NCI-H1105 treated with DMSO at 0.1 percent for 48 hours (cell line): ENCODE data around the gene CCBE1.

ENCODE experiments used
- DNase-seq: peaks from one replicate; lab custom pipeline; 2025; lab: John Stamatoyannopoulos, UW

CCBE1 gene

DNA sequence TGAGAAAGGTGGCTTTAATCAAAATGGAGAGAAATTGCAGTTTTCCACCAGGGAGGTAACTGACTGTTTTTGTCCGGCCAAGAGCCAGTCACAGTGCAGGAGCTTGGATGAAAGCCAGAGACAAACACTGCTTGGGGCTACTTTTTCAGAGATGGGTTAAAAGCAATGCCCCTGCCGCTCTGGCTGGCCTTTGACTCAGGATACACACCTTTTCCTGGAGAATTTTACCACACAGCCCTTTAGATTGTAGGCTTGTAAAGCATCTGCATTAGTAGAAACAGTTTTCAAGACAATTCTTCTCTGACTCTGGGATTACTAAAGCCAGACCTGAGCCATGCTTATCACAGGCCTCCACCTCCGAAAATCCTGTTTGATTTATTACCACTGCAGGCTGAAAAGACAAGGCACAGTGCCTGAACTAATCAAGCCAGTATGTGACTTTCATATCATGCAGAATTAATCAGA is 79.7 kb downstream of the CCBE1 start:
- no peak for DNase-seq

GRCh38 chr18:59616501-59616900 is 80.7 kb downstream of the CCBE1 start:
- DNase-seq: no peak

GRCh38 chr18:59613903-59614302 is 83.3 kb downstream of the CCBE1 start:
- DNase-seq: no peak

- no peak for DNase-seq
These were observed 84.8 kb downstream of the CCBE1 start for GRCh38 chr18:59612381-59612780.

DNA sequence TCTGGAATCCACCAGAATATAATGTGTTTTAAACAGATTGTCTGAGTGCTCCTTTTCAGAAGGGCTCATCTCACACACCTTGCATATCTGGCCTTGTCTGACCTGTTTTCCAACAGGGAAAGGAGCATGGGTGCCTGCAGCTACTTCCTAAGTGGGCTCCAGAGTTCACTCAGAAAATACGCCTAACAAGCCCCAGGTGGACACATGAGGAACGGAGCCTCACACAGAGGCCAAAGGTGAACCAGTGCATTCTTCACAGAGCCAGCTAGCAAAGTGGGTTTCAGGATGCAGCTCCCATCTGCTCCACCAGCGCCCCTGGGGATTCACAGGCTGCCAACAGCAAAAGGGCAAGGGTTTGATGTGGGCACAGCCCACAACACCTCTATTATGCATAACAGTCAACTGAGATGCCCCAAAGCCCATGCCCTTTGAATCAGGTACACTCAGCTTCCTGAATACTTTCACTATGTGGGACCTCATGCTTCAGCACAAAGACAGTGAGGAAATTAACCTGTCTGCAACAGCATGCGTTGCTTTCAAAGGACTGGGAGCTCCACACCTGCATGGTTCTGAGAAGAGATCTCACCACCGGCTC is 86.6 kb downstream of the CCBE1 start:
- DNase-seq: no peak

- no peak for DNase-seq
These were observed 87.6 kb downstream of the CCBE1 start for GRCh38 chr18:59609654-59610053.

DNA sequence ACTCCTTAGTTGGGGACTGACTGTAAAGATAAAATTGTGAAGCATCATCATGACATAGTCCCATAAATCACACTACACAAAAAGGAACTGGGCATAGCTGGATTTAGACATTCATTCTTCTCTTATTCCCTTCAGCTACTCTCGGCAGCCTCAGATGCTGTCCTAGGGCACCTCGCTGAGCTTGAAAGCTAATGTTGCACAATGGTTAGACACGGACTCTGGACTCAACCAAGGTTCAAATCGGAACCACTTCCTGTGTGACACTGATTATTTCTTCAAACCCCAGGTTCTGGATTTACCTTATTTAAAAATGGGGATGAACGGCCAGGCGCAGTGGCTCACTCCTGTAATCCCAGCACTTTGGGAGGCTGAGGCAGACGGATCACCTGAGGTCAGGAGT is 89.8 kb downstream of the CCBE1 start:
- no peak for DNase-seq

DNA sequence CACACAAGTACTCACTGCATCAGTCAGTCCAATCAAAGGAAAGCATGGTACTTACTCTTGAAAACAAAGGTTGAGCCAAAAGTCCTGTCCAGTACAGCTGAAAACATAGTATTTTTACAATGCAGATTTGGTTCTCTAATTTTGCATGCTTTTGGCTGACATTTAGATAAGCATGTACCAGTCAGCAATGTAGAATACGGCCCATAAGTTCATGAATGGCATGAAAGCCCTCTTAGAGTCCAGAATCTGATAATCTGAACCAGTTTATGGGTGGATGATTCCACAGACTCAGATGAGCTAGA is 90.2 kb downstream of the CCBE1 start:
- DNase-seq: no peak

- no peak for DNase-seq
These were observed 90.8 kb downstream of the CCBE1 start for GRCh38 chr18:59606193-59607077.

DNA sequence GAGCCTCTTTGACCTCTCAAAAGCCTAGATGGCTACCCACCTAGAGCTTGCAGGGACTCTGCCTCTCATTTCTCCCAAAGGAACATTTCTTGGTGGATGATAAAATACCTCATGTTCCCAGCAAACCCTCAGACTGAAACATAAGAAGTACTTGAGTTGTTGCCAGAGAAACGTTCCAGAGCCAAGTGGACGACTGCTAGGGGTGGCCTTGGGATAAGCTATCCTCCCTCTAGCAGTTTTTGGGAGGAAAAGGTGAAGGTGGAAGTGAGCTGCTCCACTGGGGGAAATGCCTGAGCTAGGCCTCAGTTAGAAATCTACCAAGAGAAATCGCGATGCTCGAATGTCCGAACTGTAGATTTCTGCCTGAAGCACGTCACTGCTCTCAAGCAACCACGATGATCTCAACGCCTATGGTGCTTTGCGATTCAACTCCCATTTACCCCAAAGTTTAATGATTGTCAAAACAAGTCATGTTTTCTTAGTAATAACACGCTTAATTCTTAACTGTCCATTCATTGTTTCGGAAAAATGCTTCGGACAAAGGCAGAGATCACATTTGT is 91.5 kb downstream of the CCBE1 start:
- no peak for DNase-seq

- no peak for DNase-seq
These were observed 92.3 kb downstream of the CCBE1 start for GRCh38 chr18:59604877-59605276.

- DNase-seq: no peak
These were observed 100.2 kb downstream of the CCBE1 start for GRCh38 chr18:59597049-59597448.

GRCh38 chr18:59593291-59593717 is 103.9 kb downstream of the CCBE1 start:
- no peak for DNase-seq

GRCh38 chr18:59592624-59593023 is 104.6 kb downstream of the CCBE1 start:
- no peak for DNase-seq

DNA sequence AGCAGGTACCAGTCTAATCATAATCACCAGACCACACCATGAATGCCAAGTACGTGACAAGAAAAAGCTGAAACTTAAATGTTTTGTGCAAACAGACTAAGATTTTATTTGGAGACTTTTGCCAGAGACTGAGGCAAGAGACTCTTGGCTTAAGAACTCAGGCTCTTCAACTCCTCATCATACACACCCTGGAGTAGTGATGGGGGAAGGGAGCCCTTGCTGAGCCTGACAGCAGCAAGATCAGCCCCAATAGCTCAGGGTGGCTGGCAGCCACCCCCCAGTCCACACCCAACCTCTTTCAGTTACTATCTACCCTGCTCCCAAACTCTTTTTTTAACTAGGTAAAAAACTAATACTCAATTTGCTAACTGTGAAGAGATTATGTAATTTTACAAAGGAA is 114.8 kb downstream of the CCBE1 start:
- no peak for DNase-seq

DNA sequence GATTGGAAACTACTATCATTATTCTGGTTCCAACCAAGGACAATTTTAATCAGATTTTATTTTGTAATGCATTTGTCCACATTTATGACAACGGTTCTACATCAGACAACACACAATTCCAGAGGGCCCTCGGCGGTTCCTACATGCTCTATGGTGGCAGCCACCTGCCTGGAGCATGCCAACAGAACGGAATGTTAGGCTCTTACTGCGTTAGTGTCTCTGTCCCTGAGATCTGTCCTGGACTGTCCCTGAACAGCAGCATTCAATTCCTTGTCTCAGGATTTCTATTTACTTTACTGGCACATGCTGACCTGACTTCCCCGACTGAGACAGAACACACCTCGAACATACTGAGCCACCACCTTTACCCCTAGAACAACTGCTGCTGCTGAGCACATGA is 117.7 kb downstream of the CCBE1 start:
- no peak for DNase-seq

DNA sequence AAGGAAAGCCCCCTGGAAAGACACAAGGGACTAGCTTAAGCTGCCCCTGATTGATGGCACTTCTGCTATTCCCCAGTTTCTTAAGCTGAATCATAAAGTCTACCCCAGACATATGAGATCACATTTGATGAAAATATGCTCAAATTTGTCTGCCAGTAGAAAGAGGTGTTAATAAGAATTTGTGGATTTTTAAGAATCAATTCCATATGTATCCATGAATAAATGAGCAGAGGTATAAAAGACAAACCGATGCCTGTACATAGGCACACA is 119.9 kb downstream of the CCBE1 start:
- DNase-seq: no peak

- DNase-seq: no peak
These were observed 120.5 kb downstream of the CCBE1 start for GRCh38 chr18:59576541-59577385.

- no peak for DNase-seq
These were observed 121.2 kb downstream of the CCBE1 start for GRCh38 chr18:59575995-59576394.

GRCh38 chr18:59573962-59574361 is 123.3 kb downstream of the CCBE1 start:
- no peak for DNase-seq

GRCh38 chr18:59571902-59572301 is 125.3 kb downstream of the CCBE1 start:
- no peak for DNase-seq

DNA sequence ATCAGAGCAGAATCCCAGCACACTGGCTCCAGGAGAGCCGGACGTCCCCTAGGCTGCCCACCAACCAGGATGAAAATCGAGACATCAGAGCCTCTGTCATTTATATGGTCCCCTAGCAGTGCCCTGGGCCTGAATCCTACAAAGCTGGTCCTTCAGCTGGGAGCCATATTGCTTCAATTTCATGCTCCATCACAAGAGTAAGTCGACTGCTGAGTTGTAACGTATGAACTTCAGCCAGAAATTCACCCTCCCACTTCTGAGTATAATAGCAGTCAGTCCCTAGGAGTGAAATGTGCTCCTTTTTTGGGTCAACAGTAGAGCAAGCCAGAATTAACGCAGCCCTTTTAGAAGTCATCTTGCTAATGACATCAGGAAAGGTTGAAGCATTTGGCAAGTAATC is 126.4 kb downstream of the CCBE1 start:
- no peak for DNase-seq
